UCSD-AML1 (cell line): ENCODE measurements around the gene SCAMP3.
"Not testable (repeated sequence)": the region's sequence is repeated elsewhere in the genome, so short reads cannot be mapped to it uniquely, and the experiment has no call there.

Experiments
- DNase-seq: peaks from one replicate; lab custom pipeline; 2025; ENCODE audit not compliant: unreplicated experiment; lab: John Stamatoyannopoulos, UW

SCAMP3 gene

GRCh38 chr1:155255243-155256007, 6.7 kb downstream of the SCAMP3 start, which contains the start of gene ENTREP3:
ENTREP3 (minus strand) TSS chr1:155255483; CDS start chr1:155254877, 606 bp downstream.
- peak; percentile 74 for DNase-seq

GRCh38 chr1:155254714-155255242, 7.4 kb downstream of the SCAMP3 start:
- DNase-seq = no peak

- DNase-seq = no peak
Measured at GRCh38 chr1:155254228-155254713, 7.9 kb downstream of the SCAMP3 start.

- DNase-seq = no peak
Measured at GRCh38 chr1:155253797-155254196, 8.4 kb downstream of the SCAMP3 start.

GRCh38 chr1:155253208-155253607, 9.0 kb downstream of the SCAMP3 start:
- no peak for DNase-seq

- DNase-seq = no peak
Measured at GRCh38 chr1:155251566-155251965, 10.6 kb downstream of the SCAMP3 start.

GRCh38 chr1:155250633-155251449, 11.3 kb downstream of the SCAMP3 start:
- peak; percentile 92 for DNase-seq

GRCh38 chr1:155250246-155250632, 11.9 kb downstream of the SCAMP3 start:
- no peak for DNase-seq

- DNase-seq = no peak
Measured at GRCh38 chr1:155247667-155248553, 14.2 kb downstream of the SCAMP3 start.

- DNase-seq = not testable (repeated sequence)
Measured at GRCh38 chr1:155246796-155247195, 15.4 kb downstream of the SCAMP3 start.

GRCh38 chr1:155245163-155245524, 17.0 kb downstream of the SCAMP3 start:
- no peak for DNase-seq

- peak; percentile 96 for DNase-seq
Measured at GRCh38 chr1:155244368-155245162, 17.6 kb downstream of the SCAMP3 start.

- DNase-seq = no peak
Measured at GRCh38 chr1:155242805-155243358, 19.3 kb downstream of the SCAMP3 start.

GRCh38 chr1:155241841-155242264, 20.3 kb downstream of the SCAMP3 start:
- no peak for DNase-seq

- peak; percentile 38 for DNase-seq
Measured at GRCh38 chr1:155241069-155241679, 21.0 kb downstream of the SCAMP3 start.

- no peak for DNase-seq
Measured at GRCh38 chr1:155236451-155236850, 25.7 kb downstream of the SCAMP3 start.

- DNase-seq = not testable (repeated sequence)
Measured at GRCh38 chr1:155235375-155235774, 26.8 kb downstream of the SCAMP3 start.

GRCh38 chr1:155233502-155233901, 28.7 kb downstream of the SCAMP3 start:
- DNase-seq = not testable (repeated sequence)
